Liver (tissue), 9 donors: Measurements from ENCODE around the gene ASPDH. TPM values are rescaled to one million over a fixed set of nuclear protein-coding genes. Genes with fewer than 3 reads are reported as not detected.

Source experiments
- DNase-seq: peaks from one replicate; pipeline ENCODE4 v3.0.0-alpha.2; 2017; ENCODE audit warnings: low spot score
- H3K27ac ChIP-seq, 2 donors: one replicate each; pipeline ENCODE4 v1.7.0; 2013; ENCODE audit warnings: inconsistent platforms in 2 of 2, low read length in 2 of 2, control low read depth in 1 of 2, low read depth in 1 of 2, mild to moderate bottlenecking in 1 of 2
- H3K27me3 ChIP-seq, 4 donors: one replicate each; pipeline versions ENCODE4 v1.6.1 to v1.7.0; 2013; ENCODE audit warnings: low read length in 3 of 4, inconsistent platforms in 1 of 4, mild to moderate bottlenecking in 1 of 4, moderate library complexity in 1 of 4; ENCODE audit not compliant: control insufficient read depth in 4 of 4, insufficient read depth in 4 of 4
- H3K36me3 ChIP-seq, 4 donors: one replicate each; pipeline versions ENCODE4 v1.6.1 to v1.7.0; 2013; ENCODE audit warnings: low read length in 3 of 4, mild to moderate bottlenecking in 3 of 4, low read depth in 1 of 4, moderate library complexity in 1 of 4; ENCODE audit not compliant: control insufficient read depth in 4 of 4, insufficient read depth in 3 of 4
- H3K4me1 ChIP-seq, 4 donors: one replicate each; pipeline versions ENCODE4 v1.6.1 to v1.7.0; 2013; ENCODE audit warnings: low read length in 3 of 4, mild to moderate bottlenecking in 3 of 4, moderate library complexity in 1 of 4; ENCODE audit not compliant: control insufficient read depth in 4 of 4, insufficient read depth in 4 of 4
- H3K4me3 ChIP-seq, 3 donors: one replicate each; pipeline versions ENCODE4 v1.6.1 to v1.7.0; 2013; ENCODE audit warnings: low read length in 3 of 3, control low read depth in 1 of 3, low read depth in 1 of 3, mild to moderate bottlenecking in 1 of 3
- H3K9ac ChIP-seq, 2 donors: one replicate each; pipeline ENCODE4 v1.7.0; 2013; ENCODE audit warnings: low read length in 2 of 2, mild to moderate bottlenecking in 2 of 2, moderate library complexity in 2 of 2, control low read depth in 1 of 2, low read depth in 1 of 2
- H3K9me3 ChIP-seq, 4 donors: one replicate each; pipeline versions ENCODE4 v1.6.1 to v1.7.0; 2013; ENCODE audit warnings: low read length in 3 of 4; ENCODE audit not compliant: control insufficient read depth in 4 of 4
- ATF3 ChIP-seq: IDR thresholded peaks from 2 replicates; pipeline ENCODE4 v1.6.1; 2016; ENCODE audit warnings: antibody characterized with exemption
- CTCF ChIP-seq: fragments of 150-350 bp; IDR thresholded peaks from 2 replicates; pipeline ENCODE4 v1.5.1; 2017; ENCODE audit warnings: improper control_type of control experiment, low read depth, low read length; ENCODE audit not compliant: missing input control
- EGR1 ChIP-seq, 2 donors: IDR thresholded peaks; 2 replicates each; pipeline ENCODE4 v1.6.1; 2016 to 2018; ENCODE audit warnings: antibody characterized with exemption in 2 of 2, low read depth in 2 of 2
- FOXA1 ChIP-seq: IDR thresholded peaks from 2 replicates; pipeline ENCODE4 v1.6.1; 2016; ENCODE audit warnings: antibody characterized with exemption
- FOXA2 ChIP-seq: IDR thresholded peaks from 2 replicates; pipeline ENCODE4 v1.6.1; 2016; ENCODE audit warnings: antibody characterized with exemption
- GABPA ChIP-seq, 2 donors: IDR thresholded peaks in 1 of 2; conservative IDR thresholded peaks in 1 of 2; 2 replicates each; pipeline ENCODE4 v1.6.1; 2016; ENCODE audit warnings: antibody characterized with exemption in 2 of 2, mild to moderate bottlenecking in 1 of 2, moderate library complexity in 1 of 2
- HNF4A ChIP-seq, 2 donors: conservative IDR thresholded peaks; 2 replicates each; pipeline ENCODE4 v1.6.1; 2016; ENCODE audit warnings: antibody characterized with exemption in 2 of 2, mild to moderate bottlenecking in 2 of 2
- HNF4G ChIP-seq: IDR thresholded peaks from 2 replicates; pipeline ENCODE4 v1.6.1; 2016; ENCODE audit warnings: antibody characterized with exemption
- JUND ChIP-seq, 2 donors: IDR thresholded peaks; 2 replicates each; pipeline ENCODE4 v1.6.1; 2016; ENCODE audit warnings: antibody characterized with exemption in 2 of 2
- MAX ChIP-seq: IDR thresholded peaks from 2 replicates; pipeline ENCODE4 v1.6.1; 2016; ENCODE audit warnings: antibody characterized with exemption
- NR2F2 ChIP-seq: IDR thresholded peaks from 2 replicates; pipeline ENCODE4 v1.6.1; 2016; ENCODE audit warnings: antibody characterized with exemption
- RAD21 ChIP-seq, 2 donors: IDR thresholded peaks; 2 replicates each; pipeline ENCODE4 v1.6.1; 2016; ENCODE audit warnings: antibody characterized with exemption in 2 of 2, mild to moderate bottlenecking in 2 of 2
- REST ChIP-seq: IDR thresholded peaks from 2 replicates; pipeline ENCODE4 v1.6.1; 2016; ENCODE audit warnings: antibody characterized with exemption, mild to moderate bottlenecking
- RXRA ChIP-seq, 2 donors: IDR thresholded peaks; 2 replicates each; pipeline ENCODE4 v1.6.1; 2017 to 2018; ENCODE audit warnings: antibody characterized with exemption in 2 of 2, mild to moderate bottlenecking in 1 of 2
- SP1 ChIP-seq: IDR thresholded peaks from 2 replicates; pipeline ENCODE4 v1.6.1; 2018; ENCODE audit warnings: antibody characterized with exemption, mild to moderate bottlenecking
- TAF1 ChIP-seq: conservative IDR thresholded peaks from 2 replicates; pipeline ENCODE4 v1.6.1; 2016; ENCODE audit warnings: antibody characterized with exemption, mild to moderate bottlenecking
- YY1 ChIP-seq: IDR thresholded peaks from 2 replicates; pipeline ENCODE4 v1.6.1; 2016; ENCODE audit warnings: antibody characterized with exemption, mild to moderate bottlenecking
- ZBTB33 ChIP-seq: IDR thresholded peaks from 2 replicates; pipeline ENCODE4 v1.6.1; 2016; ENCODE audit warnings: antibody characterized with exemption
- WGBS: extraction: QIAGEN DNeasy Blood & Tissue Kit; methylation state at CpG from one replicate; pipeline ENCODE4 v1.1.7; 2013; 5-methylcytosine and 5-hydroxymethylcytosine counted together
- polyA plus RNA-seq, 2 donors: library from polyadenylated mRNA; stranded (reverse) in 1 of 2; unstranded in 1 of 2; fragments of 200-250 nt in 1 of 2; fragments of >200 nt in 1 of 2; fragmentation: Nextera tagmentation in 1 of 2; extraction: Ambion mirVana in 1 of 2; gene quantifications; one replicate each; pipeline versions ENCODE4 v1.2.1 to v1.2.3, GENCODE V29; 2013 to 2015
- total RNA-seq, 2 donors: library from RNA; depleted of rRNA; stranded (reverse); fragments of >200 nt; gene quantifications; one replicate each; pipeline ENCODE4 v1.2.3, GENCODE V29; 2014
- donor health status: healthy.
- donor health status: healthy.
- donor health status: healthy.
- donor health status: healthy.
- donor health status: healthy.

The ASPDH gene
- total and polyA plus RNA-seq, 4 donors, result 7.3 to 82.0 (median 37.1) TPM

DNA sequence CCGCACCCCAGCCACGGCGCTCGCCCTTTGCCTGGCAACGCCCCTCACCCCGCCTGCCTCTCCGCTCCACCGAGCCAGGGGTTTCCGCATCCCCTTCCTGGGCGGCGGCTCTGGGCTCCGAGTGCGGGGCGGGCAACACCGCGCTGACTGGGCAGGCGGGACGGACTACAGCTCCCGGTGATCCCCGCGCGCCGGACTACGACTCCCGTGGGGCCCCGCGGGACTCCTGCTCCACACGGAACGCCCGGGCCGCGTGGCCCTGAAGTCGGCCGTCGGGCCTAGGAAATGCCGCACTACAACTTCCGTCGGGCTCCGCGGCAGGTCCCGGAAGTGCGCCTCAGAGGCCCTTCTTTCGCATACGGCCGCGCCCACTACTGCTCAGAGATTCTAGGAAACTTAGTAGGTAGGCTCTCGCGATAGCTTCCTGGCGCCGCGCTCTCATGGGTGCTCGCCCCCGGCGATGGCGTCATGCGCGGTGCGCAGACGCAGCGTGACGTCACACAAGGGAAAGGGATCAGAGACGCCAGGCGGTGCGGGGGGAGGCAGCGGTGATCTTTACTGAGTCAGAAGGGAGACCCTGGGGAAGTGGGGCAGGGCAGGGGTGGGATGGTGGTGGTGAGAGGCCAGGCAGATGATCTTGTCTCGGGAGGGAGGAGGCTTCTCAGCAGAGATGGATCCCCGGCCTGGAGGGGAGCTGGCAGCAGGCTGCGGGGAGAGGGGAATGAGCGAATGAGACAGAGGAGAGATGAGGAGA, 2.5 kb downstream of the ASPDH start, which contains the start of gene JOSD2 (continued):
- TF ChIP-seq CTCF (no peak), REST (peak; percentile 60), RAD21 (IDR thresholded peaks at IDR 0.05) (no peak)

- H3K27me3 ChIP-seq, result no peaks in the 10 kb centered on the region
- TF ChIP-seq ATF3 (no peak), FOXA2 (no peak), CTCF (no peak), EGR1 (IDR thresholded peaks at IDR 0.05; ENCODE audit: low read depth in 2 of 2) (no peak), SP1 (no peak), FOXA1 (no peak), HNF4G (no peak), GABPA (IDR thresholded peaks at IDR 0.05 in 1 of 2, conservative IDR thresholded peaks at IDR 0.05 in 1 of 2) (no peak), RXRA (IDR thresholded peaks at IDR 0.05) (no peak), YY1 (no peak), JUND (IDR thresholded peaks at IDR 0.05) (no peak), HNF4A (conservative IDR thresholded peaks at IDR 0.05) (no peak), RAD21 (IDR thresholded peaks at IDR 0.05) (no peak), NR2F2 (no peak), MAX (no peak), REST (no peak), TAF1 (no peak), ZBTB33 (no peak)
- 7% methylated on average over 10 of the region's 10 CpGs for WGBS
These were observed 3.0 kb downstream of the ASPDH start for GRCh38 chr19:50510700-50511068.

More at GRCh38 chr19:50510700-50511068, 3.0 kb downstream of the ASPDH start:
- Histone ChIP-seq H3K4me1 (peaks cover 10 to 26% (median 18%) of the 10 kb centered on the region in 4 donors), H3K27ac (peak overlapping the region in 1 of 2 donors; percentile 89), H3K9ac (peak overlapping the region; percentile 15 to 21), H3K36me3 (no peaks in the 10 kb centered on the region), H3K4me3 (peak overlapping the region; percentile 54 to 73 (median 71)), H3K9me3 (no peaks in the 10 kb centered on the region)
- DNase-seq, result no peak
